Trophoblast cell (in vitro differentiated cells and primary cell): Measurements from ENCODE around the gene USP47.

Source experiments
- DNase-seq, 2 donors: peaks; one replicate each; pipeline ENCODE4 v3.0.0-alpha.2; 2016
- H2AFZ ChIP-seq: 2 replicates; pipeline ENCODE4 v1.6.1; 2013; ENCODE audit warnings: low read length, moderate library complexity, mild to moderate bottlenecking; ENCODE audit not compliant: insufficient read depth, poor library complexity
- H2AK5ac ChIP-seq: 2 replicates; pipeline ENCODE4 v1.6.1; 2013; ENCODE audit warnings: mild to moderate bottlenecking, low read length
- H2BK120ac ChIP-seq: 2 replicates; pipeline ENCODE4 v1.6.1; 2013; ENCODE audit warnings: low read length, mild to moderate bottlenecking, moderate library complexity; ENCODE audit not compliant: insufficient read depth, poor library complexity
- H2BK12ac ChIP-seq: 2 replicates; pipeline ENCODE4 v1.6.1; 2013; ENCODE audit warnings: mild to moderate bottlenecking, low read length, moderate library complexity
- H2BK5ac ChIP-seq: 2 replicates; pipeline ENCODE4 v1.6.1; 2013; ENCODE audit warnings: low read length, low read depth, moderate library complexity, mild to moderate bottlenecking; ENCODE audit not compliant: poor library complexity
- H3K14ac ChIP-seq: 2 replicates; pipeline ENCODE4 v1.6.1; 2013; ENCODE audit warnings: mild to moderate bottlenecking, low read length
- H3K18ac ChIP-seq: 2 replicates; pipeline ENCODE4 v1.6.1; 2013; ENCODE audit warnings: mild to moderate bottlenecking, low read length
- H3K23ac ChIP-seq: 2 replicates; pipeline ENCODE4 v1.6.1; 2013; ENCODE audit warnings: low read length
- H3K27ac ChIP-seq: 2 replicates; pipeline ENCODE4 v1.5.1; 2013; ENCODE audit warnings: low read depth, mild to moderate bottlenecking, inconsistent platforms, low read length, moderate library complexity
- H3K27me3 ChIP-seq: 2 replicates; pipeline ENCODE4 v1.6.1; 2013; ENCODE audit warnings: inconsistent platforms, mild to moderate bottlenecking, low read length, moderate library complexity; ENCODE audit not compliant: insufficient read depth
- H3K36me3 ChIP-seq, 2 experiments: 1 replicate in 1 of 2; 2 replicates in 1 of 2; pipeline ENCODE4 v1.6.1; 2013; ENCODE audit warnings: low read length in 2 of 2, mild to moderate bottlenecking in 2 of 2, moderate library complexity in 1 of 2; ENCODE audit not compliant: insufficient read depth in 2 of 2, control insufficient read depth in 1 of 2
- H3K4ac ChIP-seq: 2 replicates; pipeline ENCODE4 v1.6.1; 2013; ENCODE audit warnings: low read depth, mild to moderate bottlenecking, low read length, moderate library complexity
- H3K4me1 ChIP-seq, 2 experiments: 1 replicate in 1 of 2; 2 replicates in 1 of 2; pipeline ENCODE4 v1.6.1; 2013; ENCODE audit warnings: low read length in 2 of 2, mild to moderate bottlenecking in 2 of 2, moderate library complexity in 1 of 2; ENCODE audit not compliant: insufficient read depth in 2 of 2, control insufficient read depth in 1 of 2
- H3K4me2 ChIP-seq: 2 replicates; pipeline ENCODE4 v1.6.1; 2013; ENCODE audit warnings: inconsistent platforms, mild to moderate bottlenecking, low read length, moderate library complexity
- H3K4me3 ChIP-seq: 2 replicates; pipeline ENCODE4 v1.5.1; 2013; ENCODE audit warnings: mild to moderate bottlenecking, low read depth, low read length, inconsistent platforms
- H3K79me1 ChIP-seq: one replicate; pipeline ENCODE4 v1.6.1; 2013; ENCODE audit warnings: low read length
- H3K79me2 ChIP-seq: 2 replicates; pipeline ENCODE4 v1.6.1; 2013; ENCODE audit warnings: low read length, mild to moderate bottlenecking; ENCODE audit not compliant: control insufficient read depth, insufficient read depth, poor library complexity
- H3K9ac ChIP-seq: 2 replicates; pipeline ENCODE4 v1.6.1; 2013; ENCODE audit warnings: mild to moderate bottlenecking, low read length
- H3K9me3 ChIP-seq: 2 replicates; pipeline ENCODE4 v1.6.1; 2013; ENCODE audit warnings: low read depth, mild to moderate bottlenecking, control low read depth, inconsistent platforms, low read length; ENCODE audit not compliant: insufficient read depth
- H4K12ac ChIP-seq: 2 replicates; pipeline ENCODE4 v1.6.1; 2013; ENCODE audit warnings: low read depth, mild to moderate bottlenecking, low read length, moderate library complexity
- H4K8ac ChIP-seq: 2 replicates; pipeline ENCODE4 v1.6.1; 2013; ENCODE audit warnings: low read depth, mild to moderate bottlenecking, low read length, moderate library complexity
- H4K91ac ChIP-seq: one replicate; pipeline ENCODE4 v1.6.1; 2013; ENCODE audit warnings: low read depth, mild to moderate bottlenecking, low read length, moderate library complexity
- WGBS: extraction: QIAGEN DNeasy Blood & Tissue Kit; methylation state at CpG from one replicate; pipeline ENCODE4 v1.1.7; 2013; ENCODE audit warnings: missing lambda C conversion rate; ENCODE audit not compliant: insufficient read length, insufficient coverage; ENCODE audit errors: extremely low coverage; 5-methylcytosine and 5-hydroxymethylcytosine counted together

Gene USP47

GRCh38 chr11:11816511-11817314 lies 25.1 kb upstream of the USP47 start:
- Histone ChIP-seq H3K18ac (no peak overlapping the region), H3K9me3 (no peaks in the 10 kb centered on the region), H3K27me3 (no peaks in the 10 kb centered on the region), H4K91ac (no peak overlapping the region), H2BK12ac (no peak overlapping the region), H3K14ac (no peak overlapping the region), H4K12ac (no peak overlapping the region), H3K4me2 (no peak overlapping the region), H3K4me1 (no peaks in the 10 kb centered on the region), H4K8ac (no peak overlapping the region), H3K9ac (no peak overlapping the region), H3K27ac (no peak overlapping the region), H2BK120ac (no peak overlapping the region), H3K79me2 (no peaks in the 10 kb centered on the region), H3K4me3 (no peak overlapping the region), H3K4ac (no peak overlapping the region), H2AK5ac (no peak overlapping the region), H3K79me1 (no peaks in the 10 kb centered on the region), H2AFZ (no peak overlapping the region), H3K23ac (no peak overlapping the region), H3K36me3 (no peaks in the 10 kb centered on the region), H2BK5ac (no peak overlapping the region)
- no peak for DNase-seq
- WGBS = no CpG with 5 or more reads among the region's 2 CpGs

- no peak overlapping the region for H3K4me2 ChIP-seq
- no peak overlapping the region for H3K18ac ChIP-seq
- H3K36me3 ChIP-seq = no peaks in the 10 kb centered on the region
- no peaks in the 10 kb centered on the region for H3K79me2 ChIP-seq
- H3K9ac ChIP-seq = no peak overlapping the region
- H2AK5ac ChIP-seq = no peak overlapping the region
- no peaks in the 10 kb centered on the region for H3K4me1 ChIP-seq
- H3K9me3 ChIP-seq = no peaks in the 10 kb centered on the region
- H2BK12ac ChIP-seq = no peak overlapping the region
- no peak overlapping the region for H2BK5ac ChIP-seq
- no peak overlapping the region for H3K4me3 ChIP-seq
- no peak overlapping the region for H3K23ac ChIP-seq
- H3K4ac ChIP-seq = no peak overlapping the region
- no CpG with 5 or more reads among the region's 5 CpGs for WGBS
- H4K8ac ChIP-seq = no peak overlapping the region
- no peak overlapping the region for H2BK120ac ChIP-seq
- no peak for DNase-seq
- no peaks in the 10 kb centered on the region for H3K27me3 ChIP-seq
- H2AFZ ChIP-seq = no peak overlapping the region
- H4K91ac ChIP-seq = no peak overlapping the region
- H3K79me1 ChIP-seq = no peaks in the 10 kb centered on the region
- H3K14ac ChIP-seq = no peak overlapping the region
- no peak overlapping the region for H4K12ac ChIP-seq
- H3K27ac ChIP-seq = no peak overlapping the region
Observed at GRCh38 chr11:11817957-11818356, 23.8 kb upstream of the USP47 start.

GRCh38 chr11:11818529-11819121 lies 23.1 kb upstream of the USP47 start:
- Histone ChIP-seq H3K18ac (no peak overlapping the region), H2BK120ac (no peak overlapping the region), H3K79me1 (no peaks in the 10 kb centered on the region), H3K9ac (no peak overlapping the region), H3K4me1 (no peaks in the 10 kb centered on the region), H3K4me3 (no peak overlapping the region), H2AFZ (no peak overlapping the region), H2BK12ac (no peak overlapping the region), H4K12ac (no peak overlapping the region), H4K91ac (no peak overlapping the region), H2AK5ac (no peak overlapping the region), H3K27ac (no peak overlapping the region), H3K27me3 (no peaks in the 10 kb centered on the region), H3K4me2 (no peak overlapping the region), H3K23ac (no peak overlapping the region), H2BK5ac (no peak overlapping the region), H3K4ac (no peak overlapping the region), H3K36me3 (no peaks in the 10 kb centered on the region), H3K14ac (no peak overlapping the region), H3K9me3 (no peaks in the 10 kb centered on the region), H3K79me2 (no peaks in the 10 kb centered on the region), H4K8ac (no peak overlapping the region)
- no peak for DNase-seq
- no CpG with 5 or more reads among the region's 2 CpGs for WGBS

- no peaks in the 10 kb centered on the region for H3K79me1 ChIP-seq
- H3K4me1 ChIP-seq = no peaks in the 10 kb centered on the region
- no peak for DNase-seq
- H4K8ac ChIP-seq = no peak overlapping the region
- no peaks in the 10 kb centered on the region for H3K79me2 ChIP-seq
- no peak overlapping the region for H3K27ac ChIP-seq
- no peak overlapping the region for H2BK5ac ChIP-seq
- H4K12ac ChIP-seq = no peak overlapping the region
- no peak overlapping the region for H2BK120ac ChIP-seq
- no peak overlapping the region for H3K18ac ChIP-seq
- no CpG with 5 or more reads among the region's 3 CpGs for WGBS
- no peak overlapping the region for H3K4me3 ChIP-seq
- H4K91ac ChIP-seq = no peak overlapping the region
- no peak overlapping the region for H3K4me2 ChIP-seq
- no peak overlapping the region for H3K4ac ChIP-seq
- H3K23ac ChIP-seq = no peak overlapping the region
- H2AK5ac ChIP-seq = no peak overlapping the region
- H3K9ac ChIP-seq = no peak overlapping the region
- no peaks in the 10 kb centered on the region for H3K27me3 ChIP-seq
- no peak overlapping the region for H2AFZ ChIP-seq
- H3K14ac ChIP-seq = no peak overlapping the region
- no peak overlapping the region for H2BK12ac ChIP-seq
- H3K9me3 ChIP-seq = peaks cover 1% of the 10 kb centered on the region
- no peaks in the 10 kb centered on the region for H3K36me3 ChIP-seq
Observed at GRCh38 chr11:11821899-11822298, 19.9 kb upstream of the USP47 start.
